H54 (cell line): ENCODE results near the gene ARHGAP42.
"Not testable (repeated sequence)": the region's sequence is repeated elsewhere in the genome, so short reads cannot be mapped to it uniquely, and the experiment has no call there.

ENCODE experiments used
- DNase-seq: peaks from one replicate; pipeline ENCODE4 v3.0.0; 2011; ENCODE audit warnings: low spot score, mixed read lengths; ENCODE audit not compliant: insufficient read length
- FAIRE-seq: peaks from 3 replicates; lab custom pipeline; 2011; peaks lifted over from hg19 to GRCh38; lab: Jason Lieb, UNC
- POLR2A ChIP-seq: IDR thresholded peaks from 2 replicates; pipeline ENCODE4 v1.6.1; 2011; ENCODE audit warnings: low read depth, mild to moderate bottlenecking, low read length

Gene ARHGAP42

DNA sequence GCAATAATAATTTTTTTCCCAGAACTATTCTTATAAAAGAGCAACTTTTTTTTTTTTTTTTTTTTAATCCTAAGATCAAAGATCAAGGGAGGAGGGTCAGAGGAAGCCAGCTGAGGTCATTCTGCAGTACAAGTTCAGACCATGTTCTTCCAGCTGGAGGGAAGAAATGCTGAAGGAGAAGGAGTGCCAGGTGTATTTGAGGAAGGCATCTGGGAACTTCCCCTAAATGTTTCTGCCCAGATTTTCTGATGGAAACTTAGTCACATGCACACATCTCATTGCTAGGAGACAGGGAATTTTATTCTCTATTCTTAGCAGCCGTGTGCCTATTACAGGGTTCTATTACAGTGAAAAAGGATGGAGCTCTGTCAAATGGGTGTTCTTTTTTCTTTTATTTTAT is 208.4 kb downstream of the ARHGAP42 start:
- DNase-seq = no peak
- FAIRE-seq = no peak
- TF ChIP-seq POLR2A = no peak

DNA sequence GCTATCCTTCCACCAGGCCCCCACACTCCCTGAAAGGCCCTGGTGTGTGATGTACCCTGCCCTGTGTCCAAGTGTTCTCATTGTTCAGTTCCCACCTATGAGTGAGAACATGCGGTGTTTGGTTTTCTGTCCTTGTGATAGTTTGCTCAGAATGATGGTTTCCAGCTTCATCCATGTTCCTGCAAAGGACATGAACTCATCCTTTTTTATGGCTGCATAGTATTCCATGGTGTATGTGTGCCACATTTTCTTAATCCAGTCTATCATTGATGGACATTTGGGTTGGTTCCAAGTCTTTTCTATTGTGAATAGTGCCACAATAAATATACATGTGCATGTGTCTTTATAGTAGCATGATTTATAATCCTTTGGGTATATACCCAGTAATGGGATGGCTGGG is 208.9 kb downstream of the ARHGAP42 start:
- FAIRE-seq, DNase-seq: not testable (repeated sequence)

DNA sequence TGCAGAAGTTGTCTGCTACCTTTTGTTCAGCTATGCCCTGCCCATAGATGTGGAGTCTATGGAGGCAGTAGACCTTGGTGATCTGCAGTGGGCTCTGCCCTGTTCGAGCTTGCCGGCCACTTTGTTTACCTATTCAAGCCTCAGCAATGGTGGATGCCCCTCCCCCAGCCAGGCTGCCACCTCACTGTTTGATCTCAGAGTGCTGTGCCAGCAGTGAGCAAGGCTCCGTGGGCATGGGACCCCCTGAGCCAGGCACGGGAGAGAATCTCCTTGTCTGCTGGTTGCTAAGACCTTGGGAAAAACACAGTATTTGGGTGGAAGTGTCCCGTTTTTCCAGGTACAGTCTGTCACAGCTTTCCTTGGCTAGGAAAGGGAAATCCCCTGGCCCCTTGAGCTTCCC is 214.4 kb downstream of the ARHGAP42 start:
- not testable (repeated sequence) for DNase-seq, FAIRE-seq

DNA sequence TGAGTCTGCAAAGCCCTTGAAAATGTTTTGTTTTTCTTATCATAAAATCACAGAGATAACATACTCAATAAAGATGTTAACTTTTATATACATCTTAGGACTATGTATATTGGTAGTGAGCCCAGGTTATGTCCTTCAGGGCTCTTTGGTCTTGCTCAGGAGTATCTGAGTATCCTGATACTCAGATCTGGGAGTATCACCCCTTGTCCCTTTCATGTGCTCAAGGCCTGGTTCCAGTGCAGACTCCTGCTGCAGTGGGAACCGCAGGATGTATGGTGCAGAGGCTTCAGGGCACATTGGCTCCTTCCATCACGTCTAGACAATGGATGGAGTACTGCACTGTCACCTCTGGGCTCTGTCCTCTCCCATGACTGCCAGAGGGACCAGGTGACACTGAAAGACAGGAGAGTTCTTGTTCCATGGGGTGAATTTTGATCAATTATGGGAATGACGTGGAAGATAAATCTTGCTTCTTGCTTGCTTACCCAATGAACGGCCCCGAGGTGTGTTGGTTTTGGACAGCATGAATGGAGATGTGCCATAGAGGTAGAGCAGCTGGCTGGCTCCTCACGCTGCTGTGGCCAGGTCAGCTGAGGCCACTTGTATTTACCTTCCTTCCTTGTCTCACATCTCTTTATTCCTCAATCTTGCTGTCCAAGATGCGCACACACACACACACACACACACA is 215.5 kb downstream of the ARHGAP42 start:
- no peak for DNase-seq
- no peak for TF ChIP-seq POLR2A
- FAIRE-seq = no peak

DNA sequence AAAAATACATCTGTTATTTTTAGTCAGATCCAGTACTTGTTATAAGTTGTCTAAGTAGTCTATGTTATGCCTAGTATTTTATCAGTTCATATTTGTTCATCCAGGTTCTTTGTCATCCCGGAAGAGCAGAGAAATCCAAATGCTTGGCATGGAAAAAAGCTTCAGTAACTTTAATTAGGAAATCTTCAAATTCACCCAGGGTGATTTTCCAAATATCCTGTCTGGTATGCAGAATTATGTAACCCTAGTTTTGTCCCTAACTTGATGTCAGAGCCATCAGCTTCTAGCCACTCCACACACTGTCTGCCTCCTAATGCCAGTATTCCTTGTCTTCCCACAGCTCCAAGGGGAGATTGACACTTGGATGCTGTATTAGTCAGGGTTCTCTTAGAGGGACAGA is 216.2 kb downstream of the ARHGAP42 start:
- DNase-seq = no peak
- TF ChIP-seq POLR2A = no peak
- no peak for FAIRE-seq

DNA sequence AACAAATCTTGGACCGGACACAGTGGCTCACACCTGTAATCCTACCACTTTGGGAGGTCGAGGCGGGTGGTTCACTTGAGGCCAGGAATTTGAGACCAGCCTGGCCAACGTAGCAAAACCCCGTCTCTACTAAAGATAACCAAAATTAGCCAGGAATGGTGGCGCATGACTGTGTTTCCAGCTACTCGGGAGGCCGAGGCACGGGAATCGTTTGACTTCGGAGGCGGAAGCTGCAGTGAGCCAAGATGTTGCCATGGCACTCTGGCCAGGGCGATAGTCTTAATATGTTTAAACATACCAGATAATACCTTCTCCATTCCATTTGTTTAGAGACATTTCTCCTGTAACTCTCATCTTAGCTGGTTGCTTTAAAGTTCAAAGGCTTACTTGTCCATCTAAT is 218.6 kb downstream of the ARHGAP42 start:
- DNase-seq (no peak), FAIRE-seq (no peak)
- TF ChIP-seq POLR2A = no peak

DNA sequence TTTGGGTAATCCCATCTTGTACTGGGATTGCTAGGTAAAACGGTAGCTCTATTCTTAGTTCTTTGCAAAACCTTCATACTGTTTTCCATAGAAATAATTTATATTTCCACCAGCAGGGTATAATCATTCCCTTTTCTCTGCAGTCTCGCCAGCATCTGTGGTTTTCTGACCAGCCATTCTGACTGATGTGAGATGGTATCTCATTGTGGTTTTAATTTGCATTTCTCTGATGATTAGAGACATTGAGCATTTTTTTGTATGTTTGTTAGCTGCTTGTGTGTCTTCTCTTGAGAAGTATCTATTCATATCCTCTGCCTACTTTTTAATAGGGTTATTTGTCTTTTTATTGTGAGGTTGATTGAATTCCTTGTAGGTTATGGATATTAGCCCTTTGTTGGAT is 221.7 kb downstream of the ARHGAP42 start:
- FAIRE-seq (no peak), DNase-seq (no peak)
- TF ChIP-seq POLR2A = no peak

DNA sequence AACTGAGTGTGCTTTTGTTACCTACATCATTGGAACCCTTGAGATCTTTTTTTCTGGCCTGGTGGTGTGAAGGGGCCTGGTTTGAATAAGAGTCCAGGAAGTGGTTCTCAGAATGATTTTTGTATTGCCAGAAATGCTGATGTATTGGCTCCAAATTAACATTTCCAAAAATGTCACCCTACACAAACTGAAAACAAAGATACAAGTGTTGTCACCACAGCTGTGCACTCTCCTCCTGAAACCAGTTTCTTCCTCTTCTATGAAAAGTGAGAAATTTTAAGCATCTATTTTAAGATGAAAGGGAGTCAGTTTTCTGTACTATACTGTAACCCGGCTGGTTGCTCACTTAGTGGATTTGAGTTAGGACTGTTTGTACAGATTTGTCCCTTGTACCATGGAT is 223.7 kb downstream of the ARHGAP42 start:
- no peak for FAIRE-seq
- no peak for TF ChIP-seq POLR2A
- no peak for DNase-seq

DNA sequence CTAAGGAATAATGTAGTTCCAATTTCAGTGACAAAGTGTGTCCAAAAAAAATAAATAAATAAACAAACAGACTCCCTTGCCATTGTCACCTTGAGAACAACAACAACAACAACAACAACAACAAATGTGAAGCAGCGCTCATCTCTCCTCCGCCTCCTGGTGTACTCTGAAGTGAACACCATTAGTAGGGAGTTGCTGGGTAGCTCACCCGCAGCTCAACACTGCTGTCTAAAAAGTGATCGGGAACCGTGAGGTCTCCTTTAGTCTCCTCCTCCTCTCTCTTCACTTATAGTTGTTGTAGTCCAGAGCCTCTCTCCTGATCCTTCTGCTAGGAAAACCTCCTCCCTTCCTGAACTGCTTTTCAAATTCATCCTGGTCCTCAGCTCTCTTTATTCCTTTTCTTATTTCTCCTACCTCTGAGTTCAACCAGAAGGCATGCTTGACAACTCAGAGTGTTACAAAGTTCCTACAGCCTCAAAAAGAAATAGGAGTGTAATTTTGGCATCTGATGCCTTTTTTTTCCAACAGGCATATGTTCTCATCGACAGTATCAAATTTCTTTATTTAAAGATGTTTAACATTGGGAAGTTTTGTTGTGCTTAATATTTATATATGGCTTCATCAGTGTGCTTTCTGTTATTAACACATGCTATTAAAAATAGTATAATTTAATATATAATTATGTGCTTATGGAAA is 227.5 kb downstream of the ARHGAP42 start:
- no peak for DNase-seq
- no peak for TF ChIP-seq POLR2A
- FAIRE-seq = no peak

DNA sequence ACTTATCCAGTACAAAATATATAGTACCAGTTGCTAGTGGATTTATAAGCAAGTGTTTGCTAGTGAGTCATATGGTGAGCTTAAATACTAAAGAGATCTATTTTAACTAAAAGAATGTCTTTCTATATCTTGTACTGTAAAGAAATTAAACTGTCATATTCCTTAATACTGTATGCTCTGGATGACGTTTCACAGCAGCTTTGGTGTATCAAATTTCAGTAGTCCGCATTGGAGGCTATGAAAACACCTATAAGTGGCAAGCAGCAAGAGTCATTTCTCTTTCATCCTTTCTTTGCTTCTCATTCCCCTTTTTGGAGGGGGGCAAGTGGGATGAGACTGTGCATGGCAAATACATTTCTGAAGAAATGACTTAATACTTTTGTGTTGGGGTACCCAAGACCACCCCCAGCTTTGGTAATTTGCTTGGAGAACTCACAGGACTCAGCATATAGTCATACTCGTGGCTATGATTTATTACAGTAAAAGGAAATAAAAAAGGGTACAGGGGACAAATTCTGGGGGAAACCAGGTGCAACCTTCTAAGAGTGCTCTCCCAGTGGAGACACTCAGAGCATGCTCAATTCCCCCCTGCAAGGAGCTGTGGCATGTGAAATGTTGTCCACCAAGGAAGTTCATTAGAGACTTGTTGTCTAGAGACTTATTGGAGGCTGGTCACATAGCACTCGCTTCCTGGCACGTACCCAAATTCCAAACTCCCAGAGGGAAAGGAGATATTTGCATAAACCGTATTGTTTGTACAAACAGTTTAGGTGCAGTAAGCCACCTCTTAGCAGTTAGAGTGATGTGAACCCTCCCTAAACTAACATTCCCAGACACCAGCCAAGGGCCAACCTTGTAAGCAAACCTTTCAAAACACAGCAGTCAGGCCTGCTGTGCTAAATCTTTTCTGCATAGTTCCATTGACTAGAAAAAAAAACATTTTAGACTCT is 231.7 kb downstream of the ARHGAP42 start:
- TF ChIP-seq POLR2A = no peak
- FAIRE-seq = no peak
- DNase-seq = no peak

DNA sequence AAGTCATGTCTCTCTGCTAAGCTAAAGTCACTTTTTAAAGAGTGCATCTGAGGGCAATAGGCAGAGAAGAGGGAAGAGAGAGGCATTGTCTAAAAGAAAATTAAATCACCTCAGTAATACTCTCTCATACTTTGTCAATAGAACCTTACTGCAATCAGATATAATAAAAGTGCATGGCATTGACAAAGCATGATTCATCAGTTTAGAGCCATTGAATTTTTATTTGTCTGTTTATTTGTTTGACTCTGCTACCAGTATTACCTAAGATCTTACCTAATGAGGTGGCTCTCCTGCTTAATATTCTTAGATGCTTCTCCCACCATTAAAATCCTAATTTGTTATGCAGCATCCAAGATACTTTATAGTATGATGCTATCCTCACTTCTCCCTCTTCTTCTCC is 233.5 kb downstream of the ARHGAP42 start:
- no peak for TF ChIP-seq POLR2A
- FAIRE-seq (no peak), DNase-seq (no peak)

DNA sequence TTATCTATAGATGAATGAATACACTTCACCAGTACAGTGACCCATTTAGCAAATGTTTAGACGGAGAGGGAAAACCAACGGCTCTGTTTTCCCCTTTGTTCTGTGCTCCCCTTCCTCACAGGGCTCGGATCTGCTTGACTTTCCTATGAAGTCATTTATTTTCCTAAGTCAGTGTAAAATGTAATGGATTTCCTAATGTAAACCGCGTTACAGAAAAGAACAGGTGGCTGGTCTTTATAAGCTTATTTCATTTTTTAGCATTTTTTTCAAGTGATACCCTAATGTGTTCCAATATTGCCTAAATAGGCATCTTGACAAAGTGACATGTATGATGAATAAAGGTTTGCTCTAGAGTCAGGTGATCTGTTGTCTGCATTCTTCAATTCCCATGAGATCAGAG is 235.0 kb downstream of the ARHGAP42 start:
- no peak for TF ChIP-seq POLR2A

DNA sequence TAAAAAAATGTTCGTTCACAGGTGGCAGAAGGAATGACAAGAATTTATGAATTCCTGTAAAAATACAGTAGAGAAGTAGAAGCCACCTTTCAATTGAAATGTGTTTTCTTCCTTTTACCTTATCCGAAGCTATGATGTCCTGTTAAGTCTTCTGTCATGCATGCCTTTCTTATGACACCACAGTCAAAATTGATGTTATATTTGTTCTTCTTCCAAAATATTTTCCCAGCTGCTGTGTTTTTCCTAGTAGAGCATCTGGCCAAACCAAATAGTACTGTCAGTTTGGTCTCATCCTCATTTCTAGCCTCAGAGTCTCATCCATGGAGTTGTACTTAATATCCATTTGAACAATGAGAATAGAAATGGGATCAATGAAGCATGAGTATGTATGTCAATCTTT is 236.5 kb downstream of the ARHGAP42 start:
- FAIRE-seq (no peak), DNase-seq (no peak)
- no peak for TF ChIP-seq POLR2A

More for the DNA sequence above, 235.0 kb downstream of the ARHGAP42 start:
- FAIRE-seq (no peak), DNase-seq (no peak)

DNA sequence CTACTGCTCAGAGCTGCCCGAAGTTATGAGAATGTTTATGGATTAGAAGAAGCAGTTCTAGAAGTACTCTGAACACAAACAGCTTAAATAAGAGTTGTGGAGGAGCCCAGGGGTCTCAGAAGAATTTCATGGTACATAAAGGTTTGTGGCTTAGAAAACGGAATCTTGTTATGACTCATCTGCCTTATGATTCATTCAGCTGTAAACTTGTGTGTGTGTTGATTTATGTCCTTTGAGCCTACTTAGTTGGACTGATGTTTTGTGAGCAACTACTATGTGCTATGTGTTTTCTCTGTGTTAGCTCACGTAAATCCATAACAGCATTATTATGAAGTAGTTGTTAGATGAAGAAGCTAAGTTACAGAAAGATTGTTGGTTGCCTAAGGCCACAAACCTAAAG is 238.8 kb downstream of the ARHGAP42 start:
- FAIRE-seq (no peak), DNase-seq (no peak)
- TF ChIP-seq POLR2A = no peak
